Cardiac muscle cell (in vitro differentiated cells and primary cell): Measurements from ENCODE around the gene PRSS21. TPM values are rescaled to one million over a fixed set of nuclear protein-coding genes. Genes with fewer than 3 reads are reported as not detected.
A peak's percentile ranks its signal among the peaks of the same experiment; 100 is the strongest.

Experiments used
- DNase-seq, 2 donors: peaks; one replicate each; pipeline versions ENCODE4 v3.0.0 to v3.0.0-alpha.2; 2010 to 2017; ENCODE audit warnings: low read depth in 1 of 2, low spot score in 1 of 2
- H3K27ac ChIP-seq: fragments of 200-600 bp; sonication (generic); 2 replicates; pipeline ENCODE4 v1.5.1; 2016
- H3K27me3 ChIP-seq: fragments of 200-600 bp; sonication (generic); 2 replicates; pipeline ENCODE4 v1.6.0; 2016; ENCODE audit warnings: control low read depth
- H3K36me3 ChIP-seq: fragments of 200-600 bp; sonication (generic); 2 replicates; pipeline ENCODE4 v1.5.1; 2016; ENCODE audit warnings: control low read depth
- H3K4me1 ChIP-seq: fragments of 200-600 bp; sonication (generic); 2 replicates; pipeline ENCODE4 v1.8.1; 2017; ENCODE audit warnings: low read depth, mild to moderate bottlenecking, mixed run types
- H3K4me3 ChIP-seq: fragments of 200-600 bp; sonication (generic); 2 replicates; pipeline ENCODE4 v1.5.1; 2016; ENCODE audit warnings: mild to moderate bottlenecking
- H3K9me3 ChIP-seq: fragments of 200-600 bp; sonication (generic); 2 replicates; pipeline ENCODE4 v1.5.1; 2017; ENCODE audit warnings: low read depth, mild to moderate bottlenecking, control low read depth
- polyA plus RNA-seq: library from polyadenylated mRNA; unstranded; fragments of >200 nt; fragmentation: Nextera tagmentation; extraction: Ambion mirVana; gene quantifications from 2 replicates; pipeline ENCODE4 v1.2.1, GENCODE V29; 2016
- total RNA-seq: library from RNA; depleted of rRNA; stranded (reverse); fragments of >200 nt; gene quantifications from 2 replicates; pipeline ENCODE4 v1.2.3, GENCODE V29; 2016
- TF ChIP-seq, protein P1 (sequence below): IDR thresholded peaks from 2 replicates; pipeline ENCODE4 v1.5.1; 2012; ENCODE audit warnings: low read depth, mild to moderate bottlenecking, low read length

The PRSS21 gene
- total and polyA plus RNA-seq, 2 experiments from 2014 or later: not detected

- TF ChIP-seq, protein P1, sequence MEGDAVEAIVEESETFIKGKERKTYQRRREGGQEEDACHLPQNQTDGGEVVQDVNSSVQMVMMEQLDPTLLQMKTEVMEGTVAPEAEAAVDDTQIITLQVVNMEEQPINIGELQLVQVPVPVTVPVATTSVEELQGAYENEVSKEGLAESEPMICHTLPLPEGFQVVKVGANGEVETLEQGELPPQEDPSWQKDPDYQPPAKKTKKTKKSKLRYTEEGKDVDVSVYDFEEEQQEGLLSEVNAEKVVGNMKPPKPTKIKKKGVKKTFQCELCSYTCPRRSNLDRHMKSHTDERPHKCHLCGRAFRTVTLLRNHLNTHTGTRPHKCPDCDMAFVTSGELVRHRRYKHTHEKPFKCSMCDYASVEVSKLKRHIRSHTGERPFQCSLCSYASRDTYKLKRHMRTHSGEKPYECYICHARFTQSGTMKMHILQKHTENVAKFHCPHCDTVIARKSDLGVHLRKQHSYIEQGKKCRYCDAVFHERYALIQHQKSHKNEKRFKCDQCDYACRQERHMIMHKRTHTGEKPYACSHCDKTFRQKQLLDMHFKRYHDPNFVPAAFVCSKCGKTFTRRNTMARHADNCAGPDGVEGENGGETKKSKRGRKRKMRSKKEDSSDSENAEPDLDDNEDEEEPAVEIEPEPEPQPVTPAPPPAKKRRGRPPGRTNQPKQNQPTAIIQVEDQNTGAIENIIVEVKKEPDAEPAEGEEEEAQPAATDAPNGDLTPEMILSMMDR: no peak
Observed at GRCh38 chr16:2775131-2775716, 41.8 kb upstream of the PRSS21 start.

GRCh38 chr16:2775765-2776499 is 41.1 kb upstream of the PRSS21 start:
- H3K36me3 ChIP-seq: peaks cover 24% of the 10 kb centered on the region
- no peaks in the 10 kb centered on the region for H3K9me3 ChIP-seq
- H3K27me3 ChIP-seq: no peaks in the 10 kb centered on the region
- H3K4me3 ChIP-seq: peak overlapping the region; percentile 74
- no peak overlapping the region for H3K27ac ChIP-seq
- H3K4me1 ChIP-seq: peaks cover 3% of the 10 kb centered on the region
- DNase-seq: no peak
- TF ChIP-seq, protein P1: no peak

More at GRCh38 chr16:2775131-2775716, 41.8 kb upstream of the PRSS21 start:
- no peak overlapping the region for H3K4me3 ChIP-seq
- no peaks in the 10 kb centered on the region for H3K9me3 ChIP-seq
- DNase-seq: no peak
- H3K4me1 ChIP-seq: peaks cover 3% of the 10 kb centered on the region
- no peaks in the 10 kb centered on the region for H3K27me3 ChIP-seq
- peaks cover 31% of the 10 kb centered on the region for H3K36me3 ChIP-seq
- no peak overlapping the region for H3K27ac ChIP-seq

DNA sequence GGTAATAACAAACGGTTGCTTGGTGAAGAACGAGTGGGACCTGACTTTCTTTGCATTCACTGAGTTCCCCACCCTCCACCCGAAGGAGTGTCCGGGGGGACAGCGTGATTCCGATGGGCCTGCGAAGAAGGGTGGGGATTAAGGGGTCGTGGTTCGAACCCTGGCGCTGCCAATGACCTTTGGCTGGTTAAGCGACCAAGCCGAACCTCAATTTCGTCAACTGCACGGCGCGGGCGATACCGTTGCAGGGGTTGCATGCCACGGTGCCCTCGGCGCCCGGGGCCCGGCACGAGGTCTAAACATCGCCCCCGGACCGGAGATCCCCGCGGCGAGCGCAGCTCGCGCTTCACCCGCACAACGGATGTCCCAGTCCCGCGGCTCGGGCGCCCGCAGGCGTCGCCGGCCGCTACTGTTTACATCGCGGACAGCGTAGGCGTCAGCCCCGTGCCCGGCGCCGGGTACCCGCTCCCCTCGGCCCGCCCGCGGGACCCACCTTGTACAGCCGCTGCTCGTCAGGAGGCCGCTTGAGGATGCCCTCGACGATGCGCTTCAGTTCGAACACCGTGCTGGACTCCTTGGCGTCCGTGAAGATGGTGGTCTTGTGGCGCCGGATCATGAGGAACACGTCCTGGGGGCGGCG is 40.4 kb upstream of the PRSS21 start:
- Histone ChIP-seq H3K27me3 (no peaks in the 10 kb centered on the region), H3K4me3 (peak overlapping the region; percentile 74), H3K36me3 (peaks cover 17% of the 10 kb centered on the region), H3K27ac (peak overlapping the region; percentile 81), H3K9me3 (no peaks in the 10 kb centered on the region), H3K4me1 (peaks cover 3% of the 10 kb centered on the region)
- TF ChIP-seq, protein P1: no peak
- no peak for DNase-seq

GRCh38 chr16:2777231-2777902 is 39.7 kb upstream of the PRSS21 start, which contains the start of gene ELOB:
Gene ELOB (minus strand): TSS chr16:2777280. CDS start chr16:2777239, 41 bp downstream.
- Histone ChIP-seq H3K27ac (peak within 1 kb of the TSS; percentile 100), H3K9me3 (no peaks in the 10 kb centered on the region), H3K36me3 (peaks cover 16% of the 10 kb centered on the region), H3K27me3 (no peaks in the 10 kb centered on the region), H3K4me1 (peaks cover 3% of the 10 kb centered on the region), H3K4me3 (peak within 1 kb of the TSS; percentile 74)
- DNase-seq: peak; percentile 86 to 92
- TF ChIP-seq, protein P1: no peak

DNA sequence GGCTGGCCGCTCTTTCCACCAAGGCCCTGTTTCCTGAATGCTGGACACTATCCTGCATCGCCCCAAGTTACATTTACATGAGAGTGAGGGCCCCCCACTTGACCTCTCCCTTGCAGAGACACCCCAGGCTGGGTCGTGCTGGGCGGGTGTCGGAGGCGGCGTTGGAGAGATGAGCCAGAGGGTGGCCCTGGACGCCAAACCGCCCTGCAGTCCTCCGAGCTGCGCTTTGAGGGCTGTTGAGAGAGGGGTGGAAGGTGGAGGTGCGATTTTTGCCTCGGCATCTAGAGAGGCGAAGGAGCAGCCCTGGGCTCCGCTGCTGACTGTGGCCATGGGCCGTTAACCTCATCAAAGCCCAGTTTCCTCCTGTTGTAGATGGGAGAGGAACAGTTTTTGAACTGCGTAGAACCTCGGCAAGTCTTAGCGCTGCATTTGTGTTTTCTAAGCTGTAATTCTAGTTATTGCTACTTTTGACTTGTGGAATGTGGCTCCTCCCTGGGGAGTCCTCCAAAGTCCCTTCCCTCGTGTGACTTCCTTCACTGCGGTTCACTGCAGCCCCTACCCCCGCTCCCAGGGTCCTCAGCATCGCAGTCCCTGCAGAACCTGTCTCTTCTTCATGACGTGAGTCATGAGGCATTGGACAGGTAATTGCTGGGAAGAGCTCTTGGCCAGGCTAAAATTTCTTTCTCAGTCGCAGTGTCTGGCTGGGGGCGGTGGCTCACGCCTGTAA is 39.0 kb upstream of the PRSS21 start:
- peak; percentile 22 to 42 for DNase-seq
- peaks cover 16% of the 10 kb centered on the region for H3K36me3 ChIP-seq
- H3K9me3 ChIP-seq: no peaks in the 10 kb centered on the region
- peak overlapping the region; percentile 100 for H3K27ac ChIP-seq
- no peaks in the 10 kb centered on the region for H3K27me3 ChIP-seq
- peaks cover 3% of the 10 kb centered on the region for H3K4me1 ChIP-seq
- H3K4me3 ChIP-seq: peak overlapping the region; percentile 74
- TF ChIP-seq, protein P1: no peak
